HL-60 (cell line): ENCODE data around the gene PDGFC.

Source experiments
- GABPA ChIP-seq: IDR thresholded peaks from 2 replicates; pipeline ENCODE4 v1.6.1; 2012; ENCODE audit warnings: low read depth
- POLR2AphosphoS5 ChIP-seq: IDR thresholded peaks from 2 replicates; pipeline ENCODE4 v1.6.1; 2012; ENCODE audit warnings: low read depth
- SPI1 ChIP-seq: IDR thresholded peaks from 2 replicates; pipeline ENCODE4 v1.6.1; 2012; ENCODE audit warnings: low read depth, mild to moderate bottlenecking, borderline replicate concordance
- TF ChIP-seq, protein P1 (sequence below): IDR thresholded peaks from 2 replicates; pipeline ENCODE4 v1.6.1; 2012; ENCODE audit warnings: low read depth; ENCODE audit not compliant: insufficient replicate concordance
- TF ChIP-seq, protein P2 (sequence below): IDR thresholded peaks from one replicate; pipeline ENCODE4 v1.5.1; 2011; ENCODE audit warnings: low read length, control low read depth, inconsistent platforms; ENCODE audit not compliant: insufficient read depth

- no peak for TF ChIP-seq GABPA
- TF ChIP-seq POLR2AphosphoS5, result no peak
- TF ChIP-seq, protein P1, sequence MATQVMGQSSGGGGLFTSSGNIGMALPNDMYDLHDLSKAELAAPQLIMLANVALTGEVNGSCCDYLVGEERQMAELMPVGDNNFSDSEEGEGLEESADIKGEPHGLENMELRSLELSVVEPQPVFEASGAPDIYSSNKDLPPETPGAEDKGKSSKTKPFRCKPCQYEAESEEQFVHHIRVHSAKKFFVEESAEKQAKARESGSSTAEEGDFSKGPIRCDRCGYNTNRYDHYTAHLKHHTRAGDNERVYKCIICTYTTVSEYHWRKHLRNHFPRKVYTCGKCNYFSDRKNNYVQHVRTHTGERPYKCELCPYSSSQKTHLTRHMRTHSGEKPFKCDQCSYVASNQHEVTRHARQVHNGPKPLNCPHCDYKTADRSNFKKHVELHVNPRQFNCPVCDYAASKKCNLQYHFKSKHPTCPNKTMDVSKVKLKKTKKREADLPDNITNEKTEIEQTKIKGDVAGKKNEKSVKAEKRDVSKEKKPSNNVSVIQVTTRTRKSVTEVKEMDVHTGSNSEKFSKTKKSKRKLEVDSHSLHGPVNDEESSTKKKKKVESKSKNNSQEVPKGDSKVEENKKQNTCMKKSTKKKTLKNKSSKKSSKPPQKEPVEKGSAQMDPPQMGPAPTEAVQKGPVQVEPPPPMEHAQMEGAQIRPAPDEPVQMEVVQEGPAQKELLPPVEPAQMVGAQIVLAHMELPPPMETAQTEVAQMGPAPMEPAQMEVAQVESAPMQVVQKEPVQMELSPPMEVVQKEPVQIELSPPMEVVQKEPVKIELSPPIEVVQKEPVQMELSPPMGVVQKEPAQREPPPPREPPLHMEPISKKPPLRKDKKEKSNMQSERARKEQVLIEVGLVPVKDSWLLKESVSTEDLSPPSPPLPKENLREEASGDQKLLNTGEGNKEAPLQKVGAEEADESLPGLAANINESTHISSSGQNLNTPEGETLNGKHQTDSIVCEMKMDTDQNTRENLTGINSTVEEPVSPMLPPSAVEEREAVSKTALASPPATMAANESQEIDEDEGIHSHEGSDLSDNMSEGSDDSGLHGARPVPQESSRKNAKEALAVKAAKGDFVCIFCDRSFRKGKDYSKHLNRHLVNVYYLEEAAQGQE, result no peak
- TF ChIP-seq, protein P2, sequence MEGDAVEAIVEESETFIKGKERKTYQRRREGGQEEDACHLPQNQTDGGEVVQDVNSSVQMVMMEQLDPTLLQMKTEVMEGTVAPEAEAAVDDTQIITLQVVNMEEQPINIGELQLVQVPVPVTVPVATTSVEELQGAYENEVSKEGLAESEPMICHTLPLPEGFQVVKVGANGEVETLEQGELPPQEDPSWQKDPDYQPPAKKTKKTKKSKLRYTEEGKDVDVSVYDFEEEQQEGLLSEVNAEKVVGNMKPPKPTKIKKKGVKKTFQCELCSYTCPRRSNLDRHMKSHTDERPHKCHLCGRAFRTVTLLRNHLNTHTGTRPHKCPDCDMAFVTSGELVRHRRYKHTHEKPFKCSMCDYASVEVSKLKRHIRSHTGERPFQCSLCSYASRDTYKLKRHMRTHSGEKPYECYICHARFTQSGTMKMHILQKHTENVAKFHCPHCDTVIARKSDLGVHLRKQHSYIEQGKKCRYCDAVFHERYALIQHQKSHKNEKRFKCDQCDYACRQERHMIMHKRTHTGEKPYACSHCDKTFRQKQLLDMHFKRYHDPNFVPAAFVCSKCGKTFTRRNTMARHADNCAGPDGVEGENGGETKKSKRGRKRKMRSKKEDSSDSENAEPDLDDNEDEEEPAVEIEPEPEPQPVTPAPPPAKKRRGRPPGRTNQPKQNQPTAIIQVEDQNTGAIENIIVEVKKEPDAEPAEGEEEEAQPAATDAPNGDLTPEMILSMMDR, result no peak
- no peak for TF ChIP-seq SPI1
These were observed 232.8 kb downstream of the PDGFC start for GRCh38 chr4:156738766-156739165.
